A549 (cell line): ENCODE results near the gene RAB21. TPM values are rescaled to one million over a fixed set of nuclear protein-coding genes. Genes with fewer than 3 reads are reported as not detected.

Experiments
- ATAC-seq, 2 experiments: fragments of 200-7000 bp in 1 of 2; fragments of >200 bp in 1 of 2; cut with Nextera tagmentation in 1 of 2; cut with Tn5 transposase in 1 of 2; 3 replicates each; pipeline versions ENCODE4 v1.8.0 to v1.9.1; 2018 to 2020; ENCODE audit warnings: mild to moderate bottlenecking in 1 of 2, moderate library complexity in 1 of 2
- CTCF ChIA-PET: fragments of 300-600 bp; sonication (Branson Sonifier 250); formaldehyde crosslinking; extraction: SDS; loops from one replicate; lab custom pipeline; 2021; ENCODE audit warnings: antibody characterized with exemption, inconsistent platforms; lab: Yijun Ruan, JAX
- POLR2A ChIA-PET: fragments of 350-600 bp; formaldehyde crosslinking; extraction: SDS; loops from one replicate; lab custom pipeline; 2021; ENCODE audit warnings: antibody characterized with exemption, inconsistent platforms; lab: Yijun Ruan, JAX
- DNase-seq, 2 experiments: peaks; one replicate each; pipeline versions ENCODE4 v3.0.0 to v3.0.0-alpha.2; 2011 to 2016; ENCODE audit warnings: low read depth in 1 of 2, low spot score in 1 of 2
- FAIRE-seq: peaks from 2 replicates; lab custom pipeline; 2011; peaks lifted over from hg19 to GRCh38; lab: Jason Lieb, UNC
- H3K27ac ChIP-seq, 2 experiments: fragments of >200 bp; sonication (Bioruptor Twin); formaldehyde crosslinking; 3 replicates each; pipeline ENCODE4 v1.5.1; 2016 to 2017
- H3K4me1 ChIP-seq: fragments of >200 bp; sonication (Bioruptor Twin); formaldehyde crosslinking; 3 replicates; pipeline ENCODE4 v1.6.1; 2016
- H3K4me2 ChIP-seq: fragments of >200 bp; sonication (Bioruptor Twin); formaldehyde crosslinking; 3 replicates; pipeline ENCODE4 v1.6.1; 2016
- H3K4me3 ChIP-seq: fragments of >200 bp; sonication (Bioruptor Twin); formaldehyde crosslinking; 3 replicates; pipeline ENCODE4 v1.5.1; 2016
- H3K9me3 ChIP-seq: fragments of >200 bp; sonication (Bioruptor Twin); formaldehyde crosslinking; 3 replicates; pipeline ENCODE4 v1.6.1; 2016
- BCL3 ChIP-seq: fragments of >200 bp; sonication (Bioruptor Twin); formaldehyde crosslinking; IDR thresholded peaks from 3 replicates; pipeline ENCODE4 v1.6.1; 2016
- CBX8 ChIP-seq: fragments of 200-600 bp; sonication (generic); IDR thresholded peaks from 2 replicates; pipeline ENCODE4 v1.6.1; 2016
- CEBPB ChIP-seq, 2 experiments: fragments of >200 bp in 1 of 2; sonication (Bioruptor Twin) in 1 of 2; formaldehyde crosslinking in 1 of 2; IDR thresholded peaks; 2 replicates each; pipeline ENCODE4 v1.6.1; 2012 to 2016
- CHD2 ChIP-seq: fragments of 150-350 bp; IDR thresholded peaks from 2 replicates; pipeline ENCODE4 v1.6.1; 2014; ENCODE audit warnings: low read length; ENCODE audit not compliant: partially characterized antibody
- EHF ChIP-seq: fragments of 250-450 bp; sonication (Bioruptor Pico); IDR thresholded peaks from 2 replicates; pipeline ENCODE4 v1.5.0; 2020; ENCODE audit warnings: mild to moderate bottlenecking
- FOSL2 ChIP-seq, 2 experiments: fragments of 450-650 bp in 1 of 2; fragments of >200 bp in 1 of 2; sonication (Bioruptor Twin) in 1 of 2; formaldehyde crosslinking; IDR thresholded peaks; 2 replicates each; pipeline versions ENCODE4 v1.5.0 to v1.6.1; 2016 to 2020; ENCODE audit warnings: mild to moderate bottlenecking in 1 of 2, moderate library complexity in 1 of 2
- GATA3 ChIP-seq: IDR thresholded peaks from 2 replicates; pipeline ENCODE4 v1.6.1; 2012; ENCODE audit warnings: borderline replicate concordance
- HMGXB4 ChIP-seq: fragments of 250-450 bp; sonication (Bioruptor Pico); IDR thresholded peaks from 2 replicates; pipeline ENCODE4 v1.5.0; 2021; ENCODE audit warnings: mild to moderate bottlenecking, moderate library complexity, borderline replicate concordance
- HOXA7 ChIP-seq: fragments of 250-450 bp; sonication (Bioruptor Pico); IDR thresholded peaks from 2 replicates; pipeline ENCODE4 v1.5.0; 2020; ENCODE audit warnings: mild to moderate bottlenecking, moderate library complexity
- MAFK ChIP-seq: fragments of 450-650 bp; IDR thresholded peaks from 2 replicates; pipeline ENCODE4 v1.6.1; 2014; ENCODE audit not compliant: partially characterized antibody
- MAX ChIP-seq: IDR thresholded peaks from 2 replicates; pipeline ENCODE4 v1.6.1; 2012
- NFE2L2 ChIP-seq: fragments of 150-350 bp; conservative IDR thresholded peaks from 2 replicates; pipeline ENCODE4 v1.6.1; 2014; ENCODE audit warnings: low read length
- NR3C1 ChIP-seq: fragments of >200 bp; sonication (Bioruptor Twin); formaldehyde crosslinking; IDR thresholded peaks from 3 replicates; pipeline ENCODE4 v1.6.1; 2017
- SREBF2 ChIP-seq: fragments of 450-650 bp; IDR thresholded peaks from 2 replicates; pipeline ENCODE4 v1.6.1; 2014; ENCODE audit warnings: mild to moderate bottlenecking, moderate library complexity
- TFCP2L1 ChIP-seq: fragments of 250-450 bp; sonication (Bioruptor Pico); IDR thresholded peaks from 2 replicates; pipeline ENCODE4 v1.5.0; 2021; ENCODE audit warnings: mild to moderate bottlenecking
- USF2 ChIP-seq: fragments of 450-650 bp; IDR thresholded peaks from 2 replicates; pipeline ENCODE4 v1.6.1; 2014; ENCODE audit warnings: antibody characterized with exemption
- ZC3H11A ChIP-seq: fragments of 450-650 bp; IDR thresholded peaks from 2 replicates; pipeline ENCODE4 v1.6.1; 2014; ENCODE audit warnings: antibody characterized with exemption, mild to moderate bottlenecking
- ZFP36 ChIP-seq: fragments of 450-650 bp; IDR thresholded peaks from 2 replicates; pipeline ENCODE4 v1.6.1; 2014; ENCODE audit warnings: borderline replicate concordance; ENCODE audit not compliant: partially characterized antibody
- ZNF302 ChIP-seq: fragments of 250-450 bp; sonication (Bioruptor Pico); IDR thresholded peaks from 2 replicates; pipeline ENCODE4 v1.9.0; 2021; ENCODE audit warnings: inconsistent platforms, mild to moderate bottlenecking, moderate library complexity
- ZSCAN20 ChIP-seq: fragments of 250-450 bp; sonication (Bioruptor Pico); IDR thresholded peaks from 2 replicates; pipeline ENCODE4 v1.8.0; 2022; ENCODE audit warnings: mild to moderate bottlenecking, moderate library complexity
- WGBS: methylation state at CpG from one replicate; pipeline ENCODE4 v1.1.6; 2017; ENCODE audit errors: missing lambda C conversion rate; 5-methylcytosine and 5-hydroxymethylcytosine counted together
- polyA plus RNA-seq, 4 experiments: library from polyadenylated mRNA; depleted of rRNA in 3 of 4; stranded (reverse); fragments of >200 nt; fragmentation: RNase III in 1 of 4; extraction: RNeasy Plus Mini Kit Qiagen cat#74134 plus additional on column Dnase treatment in 1 of 4; gene quantifications; 2 replicates in 3 of 4; 3 replicates in 1 of 4; pipeline ENCODE4 v1.2.3, GENCODE V29; 2011 to 2017

Gene RAB21
- polyA plus RNA-seq, 2 of the 4 experiments (the other 2 are of a cell fraction) = 33.1 to 33.3 TPM

GRCh38 chr12:71721783-71722505 is 32.7 kb upstream of the RAB21 start:
- WGBS = 90% methylated on average over 4 of the region's 4 CpGs
- H3K9me3 ChIP-seq = no peaks in the 10 kb centered on the region
- H3K27ac ChIP-seq = no peak overlapping the region
- H3K4me3 ChIP-seq = no peak overlapping the region
- no peak overlapping the region for H3K4me2 ChIP-seq
- no peak for FAIRE-seq
- no peak for TF ChIP-seq NR3C1
- TF ChIP-seq HOXA7 (CRISPR knock-in tag) = no peak
- TF ChIP-seq ZFP36 = no peak
- TF ChIP-seq HMGXB4 = no peak
- no peak for TF ChIP-seq GATA3
- TF ChIP-seq MAFK = no peak
- TF ChIP-seq CHD2 = no peak
- no peak for TF ChIP-seq ZC3H11A
- TF ChIP-seq SREBF2 = no peak
- TF ChIP-seq, all 56 proteins: peak for 0
- DNase-seq (no peak), ATAC-seq (no peak)
- POLR2A ChIA-PET = no interaction called here
- CTCF ChIA-PET = interaction anchor here (1.5 kb wide), 1 partner anchor 26 kb away, joined by 5 read pairs; no protein-coding TSS in a partner anchor
- no peaks in the 10 kb centered on the region for H3K4me1 ChIP-seq

- no peak for DNase-seq
- no peak for ATAC-seq
- Histone ChIP-seq H3K4me2 (no peak overlapping the region), H3K4me3 (no peak overlapping the region), H3K9me3 (no peaks in the 10 kb centered on the region), H3K4me1 (no peaks in the 10 kb centered on the region), H3K27ac (no peak overlapping the region)
- POLR2A ChIA-PET = no interaction called here
- WGBS = 48% methylated on average over 3 of the region's 3 CpGs
- no peak for TF ChIP-seq TFCP2L1
- TF ChIP-seq BCL3 = no peak
- TF ChIP-seq NFE2L2 = no peak
- TF ChIP-seq USF2 = no peak
- TF ChIP-seq FOSL2 (IDR thresholded peaks at IDR 0.05) = no peak
- TF ChIP-seq FOSL2 (CRISPR knock-in tag; IDR thresholded peaks at IDR 0.05) = no peak
- TF ChIP-seq CEBPB (IDR thresholded peaks at IDR 0.05) = no peak
- CTCF ChIA-PET = interaction anchor here (2.5 kb wide), 1 partner anchor 22 kb away, joined by 6 read pairs; no protein-coding TSS in a partner anchor
- no peak for FAIRE-seq
These were observed 29.7 kb upstream of the RAB21 start for GRCh38 chr12:71725011-71725410.

- 51% methylated on average over 2 of the region's 2 CpGs for WGBS
- H3K4me3 ChIP-seq = no peak overlapping the region
- FAIRE-seq (no peak), ATAC-seq (no peak), DNase-seq (no peak)
- POLR2A ChIA-PET = no interaction called here
- no peaks in the 10 kb centered on the region for H3K4me1 ChIP-seq
- no peak overlapping the region for H3K27ac ChIP-seq
- CTCF ChIA-PET = interaction anchor here (1.2 to 2.5 kb wide), 2 partner anchors 18 to 21 kb away, joined by 3 to 6 read pairs; no protein-coding TSS in a partner anchor
- H3K4me2 ChIP-seq = no peak overlapping the region
- H3K9me3 ChIP-seq = no peaks in the 10 kb centered on the region
- TF ChIP-seq EHF (CRISPR knock-in tag) = no peak
- TF ChIP-seq ZC3H11A = no peak
- no peak for TF ChIP-seq ZNF302 (CRISPR knock-in tag)
- no peak for TF ChIP-seq ZSCAN20
- TF ChIP-seq CHD2 = no peak
- TF ChIP-seq MAX = no peak
- TF ChIP-seq GATA3 = no peak
- no peak for TF ChIP-seq CBX8
These were observed 28.1 kb upstream of the RAB21 start for GRCh38 chr12:71726548-71726947.
